ENCODE results near the gene DCAF5.

GRCh38 chr14:69094481-69094880, 58.4 kb downstream of the DCAF5 start:
- TF ChIP-seq ZFP41 (CRISPR knock-in tag; IDR thresholded peaks at IDR 0.05; ENCODE audit: borderline replicate concordance) (no peak), TAF1 (CRISPR knock-in tag; IDR thresholded peaks at IDR 0.05) (no peak), ZNF646 (CRISPR knock-in tag; IDR thresholded peaks at IDR 0.05) (no peak), ZNF207 (IDR thresholded peaks at IDR 0.05; ENCODE audit: borderline replicate concordance) (no peak), POLR2AphosphoS5 (IDR thresholded peaks at IDR 0.05; ENCODE audit: low read depth, low read length) (no peak), CTCF (CRISPR knock-in tag; IDR thresholded peaks at IDR 0.05) (no peak), ZNF629 (CRISPR knock-in tag; conservative IDR thresholded peaks at IDR 0.05) (no peak), ATM (IDR thresholded peaks at IDR 0.05; ENCODE audit: borderline replicate concordance) (no peak), HNRNPLL (IDR thresholded peaks at IDR 0.05; ENCODE audit: low read depth, low read length, poor library complexity, severe bottlenecking) (no peak)

All from HepG2 (cell line).